ENCODE results near the gene LSM5. TPM values are rescaled to one million over a fixed set of nuclear protein-coding genes. Genes with fewer than 3 reads are reported as not detected.

Gene LSM5
- total RNA-seq, 1 experiment from 2014 or later: 160 TPM

- CTCF ChIA-PET: no interaction called here
- no TSS peak for BruUV-seq (replicated peaks)
- Mint-ChIP-seq H3K9me3 (ENCODE audit: low read depth, unreplicated experiment) (no peaks in the 10 kb centered on the region), H3K27me3 (ENCODE audit: unreplicated experiment) (no peaks in the 10 kb centered on the region), H3K4me1 (ENCODE audit: low read depth, unreplicated experiment) (peaks cover 21% of the 10 kb centered on the region), H3K36me3 (ENCODE audit: insufficient read depth, unreplicated experiment) (peaks cover 15% of the 10 kb centered on the region), H3K27ac (ENCODE audit: unreplicated experiment) (no peak overlapping the region), H3K4me3 (ENCODE audit: low read depth, unreplicated experiment) (no peak overlapping the region)
- no peak for DNase-seq
- TF ChIP-seq CTCF (IDR thresholded peaks at IDR 0.05; ENCODE audit: unreplicated experiment): no peak
- intact Hi-C loops (cut with micrococcal nuclease; ENCODE audit: unreplicated experiment): no loop called here
Measured at GRCh38 chr7:32532086-32532485, 41.9 kb upstream of the LSM5 start.

GRCh38 chr7:32531402-32531801 is 41.2 kb upstream of the LSM5 start:
- H3K36me3 Mint-ChIP-seq (ENCODE audit: insufficient read depth, unreplicated experiment): peaks cover 10% of the 10 kb centered on the region
- no TSS peak for BruUV-seq (replicated peaks)
- TF ChIP-seq CTCF (IDR thresholded peaks at IDR 0.05; ENCODE audit: unreplicated experiment): no peak
- CTCF ChIA-PET: no interaction called here
- no peak overlapping the region for H3K27ac Mint-ChIP-seq (ENCODE audit: unreplicated experiment)
- DNase-seq: no peak
- no peak overlapping the region for H3K4me3 Mint-ChIP-seq (ENCODE audit: low read depth, unreplicated experiment)
- H3K9me3 Mint-ChIP-seq (ENCODE audit: low read depth, unreplicated experiment): no peaks in the 10 kb centered on the region
- no peaks in the 10 kb centered on the region for H3K27me3 Mint-ChIP-seq (ENCODE audit: unreplicated experiment)
- intact Hi-C loops (cut with micrococcal nuclease; ENCODE audit: unreplicated experiment): no loop called here
- peaks cover 15% of the 10 kb centered on the region for H3K4me1 Mint-ChIP-seq (ENCODE audit: low read depth, unreplicated experiment)

DNA sequence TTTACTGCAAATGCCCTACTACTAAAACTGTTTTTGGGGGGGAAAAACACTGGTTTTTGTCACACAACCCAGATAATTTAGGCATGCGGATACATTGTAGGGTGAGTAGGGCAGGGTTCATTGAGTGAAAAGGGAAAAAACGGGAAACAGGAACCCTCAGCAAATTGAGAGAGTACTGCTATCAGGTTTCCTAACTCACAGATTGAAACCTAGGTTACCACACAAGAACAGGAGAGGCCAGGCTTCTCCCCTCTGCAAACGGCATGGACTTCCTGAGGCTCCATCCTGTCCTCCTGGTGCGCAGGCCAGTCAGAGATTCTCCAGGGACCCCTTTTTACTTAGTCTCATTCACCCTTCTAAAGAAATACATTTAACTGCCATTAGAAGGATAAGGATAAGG is 35.7 kb upstream of the LSM5 start:
- Mint-ChIP-seq H3K4me3 (ENCODE audit: low read depth, unreplicated experiment) (no peak overlapping the region), H3K4me1 (ENCODE audit: low read depth, unreplicated experiment) (no peaks in the 10 kb centered on the region), H3K9me3 (ENCODE audit: low read depth, unreplicated experiment) (peaks cover 7% of the 10 kb centered on the region), H3K27me3 (ENCODE audit: unreplicated experiment) (no peaks in the 10 kb centered on the region), H3K36me3 (ENCODE audit: insufficient read depth, unreplicated experiment) (peaks cover 33% of the 10 kb centered on the region), H3K27ac (ENCODE audit: unreplicated experiment) (no peak overlapping the region)
- intact Hi-C loops (cut with micrococcal nuclease; ENCODE audit: unreplicated experiment): no loop called here
- no TSS peak for BruUV-seq (replicated peaks)
- TF ChIP-seq CTCF (IDR thresholded peaks at IDR 0.05; ENCODE audit: unreplicated experiment): no peak
- DNase-seq: no peak
- CTCF ChIA-PET: no interaction called here

DNA sequence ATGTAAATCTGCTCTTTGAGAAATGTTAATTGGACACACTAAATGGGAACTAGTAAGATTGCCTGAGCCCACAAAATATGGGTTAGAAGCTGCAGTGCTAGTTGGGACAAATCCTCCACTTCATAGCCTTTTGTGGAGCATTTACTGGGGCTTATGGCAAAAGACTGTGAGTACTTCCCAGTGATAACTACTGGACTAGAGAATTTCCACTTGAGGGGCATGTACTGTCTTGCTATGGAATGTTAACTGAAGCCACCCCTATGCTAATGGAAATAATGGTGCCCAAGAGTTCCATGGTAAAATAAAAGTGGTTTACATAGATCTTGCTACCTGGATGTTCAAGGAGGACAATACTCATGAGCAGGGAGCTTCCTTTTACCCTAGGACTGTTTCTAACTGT is 34.5 kb upstream of the LSM5 start:
- DNase-seq: no peak
- H3K4me3 Mint-ChIP-seq (ENCODE audit: low read depth, unreplicated experiment): no peak overlapping the region
- intact Hi-C loops (cut with micrococcal nuclease; ENCODE audit: unreplicated experiment): no loop called here
- CTCF ChIA-PET: no interaction called here
- H3K27me3 Mint-ChIP-seq (ENCODE audit: unreplicated experiment): no peaks in the 10 kb centered on the region
- H3K4me1 Mint-ChIP-seq (ENCODE audit: low read depth, unreplicated experiment): no peaks in the 10 kb centered on the region
- H3K27ac Mint-ChIP-seq (ENCODE audit: unreplicated experiment): no peak overlapping the region
- no peak for TF ChIP-seq CTCF (IDR thresholded peaks at IDR 0.05; ENCODE audit: unreplicated experiment)
- H3K9me3 Mint-ChIP-seq (ENCODE audit: low read depth, unreplicated experiment): peaks cover 14% of the 10 kb centered on the region
- H3K36me3 Mint-ChIP-seq (ENCODE audit: insufficient read depth, unreplicated experiment): peaks cover 36% of the 10 kb centered on the region
- no TSS peak for BruUV-seq (replicated peaks)

Data from Calu3 (cell line).